ENCODE data around the gene GART.
A peak's percentile ranks its signal among the peaks of the same experiment; 100 is the strongest.

GART gene

DNA sequence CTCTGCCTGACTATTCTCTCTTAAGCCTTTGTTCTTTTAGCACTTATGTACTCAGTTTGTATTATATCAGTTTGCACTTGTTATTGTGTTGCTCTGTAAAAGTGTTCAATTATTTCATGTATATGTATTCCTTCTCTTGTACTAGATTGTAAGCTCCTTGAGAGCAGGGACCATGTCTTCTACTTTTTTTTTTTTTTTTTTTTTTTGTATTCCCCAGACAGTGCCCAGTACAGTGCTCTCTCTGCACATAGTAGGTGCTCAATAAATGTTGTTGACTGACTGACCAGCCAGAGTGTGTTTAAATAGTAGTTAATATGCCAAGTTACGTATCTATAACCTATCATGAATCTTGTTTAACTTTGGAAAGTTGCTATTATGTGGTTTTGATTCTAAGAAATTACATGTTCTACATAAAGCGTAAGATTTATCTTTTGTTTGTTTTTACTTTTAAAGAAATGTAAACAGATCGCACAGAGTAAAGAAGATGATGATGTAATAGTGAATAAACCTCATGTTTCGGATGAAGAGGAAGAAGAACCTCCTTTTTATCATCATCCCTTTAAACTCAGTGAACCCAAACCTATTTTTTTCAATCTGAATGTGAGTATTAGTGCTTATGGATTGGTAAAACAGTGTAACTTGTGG is 17.0 kb upstream of the GART start:
- Histone ChIP-seq H3K9ac (ENCODE audit: insufficient read length) (no peak overlapping the region), H3K27ac (no peak overlapping the region), H3K9me3 (ENCODE audit: low read depth, low read length) (no peaks in the 10 kb centered on the region), H3K4me3 (no peak overlapping the region), H3K36me3 (ENCODE audit: insufficient read depth, low read length) (peaks cover 95% of the 10 kb centered on the region)
- no peak for TF ChIP-seq EZH2 (IDR thresholded peaks at IDR 0.05)
- no peak for TF ChIP-seq POLR2AphosphoS5 (IDR thresholded peaks at IDR 0.05; ENCODE audit: borderline replicate concordance, low read depth, low read length)
- no peak for TF ChIP-seq FOXP2 (optimal IDR thresholded peaks at IDR 0.05; ENCODE audit: control extremely low read depth, extremely low read length, insufficient read depth)
- no peak for DNase-seq (ENCODE audit: low read depth, low spot score)

DNA sequence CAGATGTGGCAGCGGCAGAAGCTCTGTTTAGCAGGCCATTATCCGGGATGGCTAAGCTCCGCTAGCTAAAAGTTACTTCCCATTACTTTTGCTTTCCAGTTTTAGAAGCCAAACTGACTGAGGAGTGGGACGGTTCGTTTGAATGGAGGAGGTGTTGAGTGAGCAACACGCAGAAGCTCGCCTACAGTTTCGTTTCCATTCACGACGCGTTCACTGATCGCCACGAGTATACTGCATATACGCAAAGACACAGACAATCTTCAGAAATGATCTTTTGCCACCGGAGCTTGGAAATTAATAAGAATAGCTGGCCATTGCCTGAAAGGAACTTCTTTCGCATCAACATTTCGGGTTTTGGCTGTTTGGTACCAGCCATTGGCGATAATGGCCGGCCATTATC is 15.5 kb upstream of the GART start:
- H3K27ac ChIP-seq: no peak overlapping the region
- H3K9me3 ChIP-seq (ENCODE audit: low read depth, low read length): no peaks in the 10 kb centered on the region
- no peak overlapping the region for H3K9ac ChIP-seq (ENCODE audit: insufficient read length)
- TF ChIP-seq FOXP2 (optimal IDR thresholded peaks at IDR 0.05; ENCODE audit: control extremely low read depth, extremely low read length, insufficient read depth) (no peak), POLR2AphosphoS5 (IDR thresholded peaks at IDR 0.05; ENCODE audit: borderline replicate concordance, low read depth, low read length) (no peak), EZH2 (IDR thresholded peaks at IDR 0.05) (no peak)
- DNase-seq (ENCODE audit: low read depth, low spot score): no peak
- no peak overlapping the region for H3K4me3 ChIP-seq
- peaks cover 95% of the 10 kb centered on the region for H3K36me3 ChIP-seq (ENCODE audit: insufficient read depth, low read length)

DNA sequence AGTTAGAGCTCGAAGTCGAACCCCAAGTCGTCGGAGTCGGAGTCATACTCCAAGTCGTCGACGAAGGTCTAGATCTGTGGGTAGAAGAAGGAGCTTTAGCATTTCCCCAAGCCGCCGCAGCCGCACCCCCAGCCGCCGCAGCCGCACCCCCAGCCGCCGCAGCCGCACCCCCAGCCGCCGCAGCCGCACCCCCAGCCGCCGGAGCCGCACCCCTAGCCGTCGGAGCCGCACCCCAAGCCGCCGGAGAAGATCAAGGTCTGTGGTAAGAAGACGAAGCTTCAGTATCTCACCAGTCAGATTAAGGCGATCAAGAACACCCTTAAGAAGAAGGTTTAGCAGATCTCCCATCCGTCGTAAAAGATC is 13.0 kb upstream of the GART start:
- Histone ChIP-seq H3K9ac (ENCODE audit: insufficient read length) (no peak overlapping the region), H3K36me3 (ENCODE audit: insufficient read depth, low read length) (peaks cover 96% of the 10 kb centered on the region), H3K27ac (no peak overlapping the region), H3K4me3 (no peak overlapping the region), H3K9me3 (ENCODE audit: low read depth, low read length) (no peaks in the 10 kb centered on the region)
- DNase-seq (ENCODE audit: low read depth, low spot score): no peak
- TF ChIP-seq FOXP2 (optimal IDR thresholded peaks at IDR 0.05; ENCODE audit: control extremely low read depth, extremely low read length, insufficient read depth): no peak
- no peak for TF ChIP-seq POLR2AphosphoS5 (IDR thresholded peaks at IDR 0.05; ENCODE audit: borderline replicate concordance, low read depth, low read length)
- no peak for TF ChIP-seq EZH2 (IDR thresholded peaks at IDR 0.05)

DNA sequence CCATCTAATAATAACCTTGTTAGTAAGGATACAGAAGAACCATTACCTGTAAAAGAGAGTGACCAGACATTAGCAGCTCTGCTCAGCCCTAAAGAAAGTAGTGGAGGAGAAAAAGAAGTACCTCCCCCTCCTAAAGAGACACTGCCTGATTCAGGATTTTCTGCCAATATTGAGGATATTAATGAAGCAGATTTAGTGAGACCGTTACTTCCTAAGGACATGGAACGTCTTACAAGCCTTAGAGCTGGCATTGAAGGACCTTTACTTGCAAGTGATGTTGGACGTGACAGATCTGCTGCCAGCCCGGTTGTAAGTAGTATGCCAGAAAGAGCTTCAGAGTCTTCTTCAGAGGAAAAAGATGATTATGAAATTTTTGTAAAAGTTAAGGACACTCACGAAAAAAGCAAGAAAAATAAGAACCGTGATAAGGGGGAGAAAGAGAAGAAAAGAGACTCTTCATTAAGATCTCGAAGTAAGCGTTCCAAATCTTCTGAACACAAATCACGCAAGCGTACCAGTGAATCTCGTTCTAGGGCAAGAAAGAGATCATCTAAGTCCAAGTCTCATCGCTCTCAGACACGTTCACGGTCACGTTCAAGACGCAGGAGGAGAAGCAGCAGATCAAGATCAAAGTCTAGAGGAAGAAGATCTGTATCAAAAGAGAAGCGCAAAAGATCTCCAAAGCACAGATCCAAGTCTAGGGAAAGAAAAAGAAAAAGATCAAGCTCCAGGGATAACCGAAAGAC is 12.5 kb upstream of the GART start:
- H3K9me3 ChIP-seq (ENCODE audit: low read depth, low read length): no peaks in the 10 kb centered on the region
- no peak for TF ChIP-seq FOXP2 (optimal IDR thresholded peaks at IDR 0.05; ENCODE audit: control extremely low read depth, extremely low read length, insufficient read depth)
- no peak for TF ChIP-seq EZH2 (IDR thresholded peaks at IDR 0.05)
- TF ChIP-seq POLR2AphosphoS5 (IDR thresholded peaks at IDR 0.05; ENCODE audit: borderline replicate concordance, low read depth, low read length): no peak
- H3K36me3 ChIP-seq (ENCODE audit: insufficient read depth, low read length): peaks cover 96% of the 10 kb centered on the region
- no peak overlapping the region for H3K4me3 ChIP-seq
- no peak for DNase-seq (ENCODE audit: low read depth, low spot score)
- no peak overlapping the region for H3K27ac ChIP-seq
- H3K9ac ChIP-seq (ENCODE audit: insufficient read length): no peak overlapping the region

DNA sequence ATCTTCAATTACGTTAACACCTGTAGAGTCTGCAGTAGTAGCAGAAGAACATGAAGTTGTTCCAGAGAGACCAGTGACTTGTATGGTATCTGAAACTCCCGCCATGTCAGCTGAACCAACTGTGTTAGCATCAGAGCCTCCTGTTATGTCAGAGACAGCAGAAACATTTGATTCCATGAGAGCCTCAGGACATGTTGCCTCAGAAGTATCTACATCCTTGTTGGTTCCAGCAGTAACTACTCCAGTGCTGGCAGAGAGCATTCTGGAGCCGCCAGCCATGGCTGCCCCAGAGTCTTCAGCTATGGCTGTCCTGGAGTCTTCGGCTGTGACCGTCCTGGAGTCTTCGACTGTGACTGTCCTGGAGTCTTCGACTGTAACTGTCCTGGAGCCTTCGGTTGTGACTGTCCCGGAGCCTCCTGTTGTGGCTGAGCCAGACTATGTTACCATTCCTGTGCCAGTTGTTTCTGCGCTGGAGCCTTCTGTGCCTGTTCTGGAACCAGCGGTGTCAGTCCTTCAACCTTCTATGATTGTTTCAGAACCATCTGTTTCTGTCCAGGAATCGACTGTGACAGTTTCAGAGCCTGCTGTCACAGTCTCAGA is 11.2 kb upstream of the GART start:
- no peak overlapping the region for H3K4me3 ChIP-seq
- H3K27ac ChIP-seq: no peak overlapping the region
- peaks cover 96% of the 10 kb centered on the region for H3K36me3 ChIP-seq (ENCODE audit: insufficient read depth, low read length)
- no peak overlapping the region for H3K9ac ChIP-seq (ENCODE audit: insufficient read length)
- DNase-seq (ENCODE audit: low read depth, low spot score): no peak
- H3K9me3 ChIP-seq (ENCODE audit: low read depth, low read length): no peaks in the 10 kb centered on the region
- 0 out of 2 replicates have a peak, but pooled peaks have one; percentile 20 for TF ChIP-seq POLR2AphosphoS5 (IDR thresholded peaks at IDR 0.05; ENCODE audit: borderline replicate concordance, low read depth, low read length)
- no peak for TF ChIP-seq EZH2 (IDR thresholded peaks at IDR 0.05)

DNA sequence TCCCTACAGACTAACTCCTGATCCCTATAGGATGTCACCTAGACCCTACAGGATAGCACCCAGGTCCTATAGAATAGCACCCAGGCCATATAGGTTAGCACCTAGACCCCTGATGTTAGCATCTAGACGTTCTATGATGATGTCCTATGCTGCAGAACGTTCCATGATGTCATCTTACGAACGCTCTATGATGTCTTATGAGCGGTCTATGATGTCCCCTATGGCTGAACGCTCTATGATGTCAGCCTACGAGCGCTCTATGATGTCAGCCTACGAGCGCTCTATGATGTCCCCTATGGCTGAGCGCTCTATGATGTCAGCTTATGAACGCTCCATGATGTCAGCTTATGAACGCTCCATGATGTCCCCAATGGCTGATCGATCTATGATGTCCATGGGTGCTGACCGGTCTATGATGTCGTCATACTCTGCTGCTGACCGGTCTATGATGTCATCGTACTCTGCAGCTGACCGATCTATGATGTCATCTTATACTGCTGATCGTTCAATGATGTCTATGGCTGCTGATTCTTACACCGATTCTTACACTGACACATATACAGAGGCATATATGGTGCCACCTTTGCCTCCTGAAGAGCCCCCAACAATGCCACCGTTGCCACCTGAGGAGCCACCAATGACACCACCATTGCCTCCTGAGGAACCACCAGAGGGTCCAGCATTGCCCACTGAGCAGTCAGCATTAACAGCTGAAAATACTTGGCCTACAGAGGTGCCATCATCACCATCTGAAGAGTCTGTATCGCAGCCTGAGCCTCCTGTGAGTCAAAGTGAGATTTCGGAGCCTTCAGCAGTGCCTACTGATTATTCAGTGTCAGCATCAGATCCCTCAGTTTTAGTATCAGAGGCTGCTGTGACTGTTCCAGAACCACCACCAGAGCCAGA is 10.4 kb upstream of the GART start:
- H3K27ac ChIP-seq: no peak overlapping the region
- DNase-seq (ENCODE audit: low read depth, low spot score): no peak
- H3K9me3 ChIP-seq (ENCODE audit: low read depth, low read length): no peaks in the 10 kb centered on the region
- no peak overlapping the region for H3K9ac ChIP-seq (ENCODE audit: insufficient read length)
- TF ChIP-seq FOXP2 (optimal IDR thresholded peaks at IDR 0.05; ENCODE audit: control extremely low read depth, extremely low read length, insufficient read depth) (no peak), POLR2AphosphoS5 (IDR thresholded peaks at IDR 0.05; ENCODE audit: borderline replicate concordance, low read depth, low read length) (no peak; the same call in 1 of the 2 replicates), EZH2 (IDR thresholded peaks at IDR 0.05) (no peak)
- H3K4me3 ChIP-seq: no peak overlapping the region
- peaks cover 96% of the 10 kb centered on the region for H3K36me3 ChIP-seq (ENCODE audit: insufficient read depth, low read length)

DNA sequence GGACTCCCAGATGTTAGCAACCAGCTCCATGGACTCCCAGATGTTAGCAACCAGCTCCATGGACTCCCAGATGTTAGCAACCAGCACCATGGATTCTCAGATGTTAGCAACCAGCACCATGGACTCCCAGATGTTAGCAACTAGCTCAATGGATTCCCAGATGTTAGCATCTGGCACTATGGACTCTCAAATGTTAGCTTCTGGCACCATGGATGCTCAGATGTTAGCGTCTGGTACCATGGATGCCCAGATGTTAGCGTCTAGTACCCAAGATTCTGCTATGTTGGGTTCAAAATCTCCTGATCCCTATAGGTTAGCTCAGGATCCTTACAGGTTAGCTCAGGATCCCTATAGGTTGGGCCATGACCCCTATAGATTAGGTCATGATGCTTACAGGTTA is 9.7 kb upstream of the GART start:
- TF ChIP-seq POLR2AphosphoS5 (IDR thresholded peaks at IDR 0.05; ENCODE audit: borderline replicate concordance, low read depth, low read length) (no peak), FOXP2 (optimal IDR thresholded peaks at IDR 0.05; ENCODE audit: control extremely low read depth, extremely low read length, insufficient read depth) (no peak), EZH2 (IDR thresholded peaks at IDR 0.05) (no peak)
- no peaks in the 10 kb centered on the region for H3K9me3 ChIP-seq (ENCODE audit: low read depth, low read length)
- no peak overlapping the region for H3K9ac ChIP-seq (ENCODE audit: insufficient read length)
- DNase-seq (ENCODE audit: low read depth, low spot score): no peak
- no peak overlapping the region for H3K27ac ChIP-seq
- no peak overlapping the region for H3K4me3 ChIP-seq
- peaks cover 96% of the 10 kb centered on the region for H3K36me3 ChIP-seq (ENCODE audit: insufficient read depth, low read length)
